HCT116 (cell line): ENCODE data around the gene ACTL10.

Experiments used
- POLR2AphosphoS5 ChIP-seq: IDR thresholded peaks from 2 replicates; pipeline ENCODE4 v1.6.1; 2011; ENCODE audit warnings: mild to moderate bottlenecking, low read depth, low read length, moderate library complexity
- RAD21 ChIP-seq: IDR thresholded peaks from 2 replicates; pipeline ENCODE4 v1.6.1; 2012; ENCODE audit warnings: low read depth, mild to moderate bottlenecking

DNA sequence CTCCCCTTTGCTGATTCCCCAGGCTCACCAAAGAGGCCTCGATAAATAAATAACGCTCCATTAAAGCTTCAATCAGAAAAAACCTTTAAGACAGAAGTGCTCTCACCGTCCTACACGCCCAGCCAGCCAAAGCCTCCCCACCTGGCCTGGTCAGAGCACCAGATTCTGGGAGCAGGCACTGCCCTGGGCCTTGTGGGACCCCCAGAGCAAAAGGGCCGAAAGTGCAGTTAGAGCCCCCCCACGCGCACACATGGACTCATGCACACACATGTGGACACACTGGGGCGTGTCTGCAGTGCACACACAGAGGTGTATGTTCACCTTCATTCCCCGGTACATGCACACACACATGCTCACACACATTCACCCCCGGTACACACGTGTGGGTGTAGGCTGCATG is 9.4 kb downstream of the ACTL10 start:
- TF ChIP-seq POLR2AphosphoS5 = no peak
- no peak for TF ChIP-seq RAD21
